Panc1 (cell line): ENCODE data around the gene GRID2. TPM values are rescaled to one million over a fixed set of nuclear protein-coding genes. Genes with fewer than 3 reads are reported as not detected.

ENCODE experiments used
- ATAC-seq: fragments of 200-7000 bp; cut with Tn5 transposase; 2 replicates; pipeline ENCODE4 v1.9.1; 2020; ENCODE audit warnings: mild to moderate bottlenecking, moderate library complexity
- BruUV-seq: library from RNA; stranded (reverse); fragments of 400-500 nt; replicated peaks from 2 replicates; lab custom pipeline; 2021; lab: Mats Ljungman, UMichigan
- CTCF ChIA-PET: fragments of 300-600 bp; sonication (Branson Sonifier 250); formaldehyde crosslinking; loops from one replicate; lab custom pipeline; 2022; ENCODE audit warnings: antibody characterized with exemption; lab: Charles Lee
- POLR2A ChIA-PET: fragments of 300-600 bp; sonication (Branson Sonifier 250); formaldehyde crosslinking; loops from one replicate; lab custom pipeline; 2022; ENCODE audit warnings: antibody characterized with exemption; lab: Charles Lee
- DNase-seq: peaks from one replicate; pipeline ENCODE4 v3.0.0-alpha.2; 2010; ENCODE audit warnings: low read depth, low spot score
- H3K27ac ChIP-seq: 2 replicates; pipeline ENCODE4 v1.5.1; 2011; ENCODE audit warnings: mild to moderate bottlenecking, low read length, inconsistent platforms
- H3K27me3 ChIP-seq: fragments of 200-500 bp; sonication (Bioruptor generic); 2 replicates; pipeline ENCODE4 v1.6.0; 2014; ENCODE audit warnings: low read length, inconsistent platforms; ENCODE audit not compliant: control insufficient read depth, insufficient read depth
- H3K36me3 ChIP-seq: fragments of 200-500 bp; sonication (Bioruptor generic); 2 replicates; pipeline ENCODE4 v1.5.1; 2014; ENCODE audit warnings: inconsistent platforms, mild to moderate bottlenecking, low read length, moderate library complexity; ENCODE audit not compliant: control insufficient read depth, insufficient read depth
- H3K4me1 ChIP-seq: 2 replicates; pipeline ENCODE4 v1.5.1; 2011; ENCODE audit warnings: inconsistent platforms, mild to moderate bottlenecking, low read length, moderate library complexity; ENCODE audit not compliant: control insufficient read depth, insufficient read depth
- H3K4me3 ChIP-seq, 2 experiments: 2 replicates each; pipeline ENCODE4 v1.5.1; 2011 to 2012; ENCODE audit warnings: low read depth in 2 of 2, low read length in 2 of 2, mild to moderate bottlenecking in 2 of 2, inconsistent platforms in 1 of 2, moderate library complexity in 1 of 2
- H3K9me3 ChIP-seq: fragments of 200-500 bp; sonication (Bioruptor generic); 2 replicates; pipeline ENCODE4 v1.5.1; 2014; ENCODE audit warnings: low read depth, mild to moderate bottlenecking, inconsistent platforms, low read length, moderate library complexity; ENCODE audit not compliant: control insufficient read depth, insufficient read depth
- CTCF ChIP-seq: fragments of 450-650 bp; IDR thresholded peaks from 2 replicates; pipeline ENCODE4 v1.5.1; 2017; ENCODE audit warnings: mild to moderate bottlenecking
- POLR2AphosphoS5 ChIP-seq: IDR thresholded peaks from 2 replicates; pipeline ENCODE4 v1.6.1; 2012; ENCODE audit warnings: mild to moderate bottlenecking, low read depth, low read length, moderate library complexity
- REST ChIP-seq, 2 experiments: IDR thresholded peaks; 2 replicates each; pipeline ENCODE4 v1.6.1; 2011 to 2012; ENCODE audit warnings: low read depth in 2 of 2, control low read depth in 1 of 2, low read length in 1 of 2, mild to moderate bottlenecking in 1 of 2, moderate library complexity in 1 of 2; ENCODE audit not compliant: insufficient read depth in 1 of 2
- SIN3A ChIP-seq: IDR thresholded peaks from 2 replicates; pipeline ENCODE4 v1.6.1; 2012; ENCODE audit warnings: low read depth, mild to moderate bottlenecking, low read length, moderate library complexity, borderline replicate concordance; ENCODE audit not compliant: insufficient read depth
- TCF7L2 ChIP-seq: IDR thresholded peaks from 2 replicates; pipeline ENCODE4 v1.6.1; 2011; ENCODE audit warnings: mild to moderate bottlenecking, low read depth, low read length, inconsistent platforms
- in situ Hi-C: cut with HindIII; loops from 2 replicates; pipeline ENCODE4 v1.10.0; 2016; ENCODE audit warnings: low sequenced_read_pairs, low pct_unique_long_range_greater_than_20kb
- intact Hi-C: fragments of 100-400 bp; cut with micrococcal nuclease; formaldehyde crosslinking; loops from one replicate; pipeline ENCODE4 v1.10.0; 2022; ENCODE audit not compliant: unreplicated experiment
- total RNA-seq: library from RNA; stranded (reverse); gene quantifications from one replicate; pipeline ENCODE4 v1.2.1, GENCODE V29; 2021; ENCODE audit not compliant: unreplicated experiment

Gene GRID2
- total RNA-seq, 1 experiment from 2014 or later, result 0.08 TPM

GRCh38 chr4:92657695-92658094, 353.9 kb downstream of the GRID2 start:
- CTCF ChIA-PET, result no interaction called here

GRCh38 chr4:92658318-92658717, 354.6 kb downstream of the GRID2 start:
- no TSS peak for BruUV-seq
- ATAC-seq, result no peak
- intact Hi-C loops, result no loop called here
- no peak for DNase-seq
- Histone ChIP-seq H3K4me3 (no peak overlapping the region), H3K36me3 (no peaks in the 10 kb centered on the region), H3K27me3 (no peaks in the 10 kb centered on the region), H3K4me1 (no peaks in the 10 kb centered on the region), H3K9me3 (no peaks in the 10 kb centered on the region), H3K27ac (no peak overlapping the region)
- ChIA-PET POLR2A (no interaction called here), CTCF (no interaction called here)
- TF ChIP-seq POLR2AphosphoS5 (no peak), CTCF (no peak), REST (IDR thresholded peaks at IDR 0.05; ENCODE audit: insufficient read depth in 1 of 2, low read depth in 2 of 2, low read length in 1 of 2) (no peak), TCF7L2 (no peak), SIN3A (no peak)
- in situ Hi-C loops, result no loop called here

More at GRCh38 chr4:92657695-92658094, 353.9 kb downstream of the GRID2 start:
- Histone ChIP-seq H3K4me1 (no peaks in the 10 kb centered on the region), H3K9me3 (no peaks in the 10 kb centered on the region), H3K36me3 (no peaks in the 10 kb centered on the region), H3K27me3 (no peaks in the 10 kb centered on the region), H3K27ac (no peak overlapping the region), H3K4me3 (no peak overlapping the region)
- in situ Hi-C loops, result no loop called here
- intact Hi-C loops, result no loop called here
- TF ChIP-seq SIN3A (no peak), TCF7L2 (no peak), CTCF (no peak), POLR2AphosphoS5 (no peak), REST (IDR thresholded peaks at IDR 0.05; ENCODE audit: insufficient read depth in 1 of 2, low read depth in 2 of 2, low read length in 1 of 2) (no peak)
- POLR2A ChIA-PET, result no interaction called here
- ATAC-seq (no peak), DNase-seq (no peak)
- no TSS peak for BruUV-seq
